ENCODE measurements around the gene HPS4.
"Not testable (repeated sequence)": the region's sequence is repeated elsewhere in the genome, so short reads cannot be mapped to it uniquely, and the experiment has no call there.

Gene HPS4

DNA sequence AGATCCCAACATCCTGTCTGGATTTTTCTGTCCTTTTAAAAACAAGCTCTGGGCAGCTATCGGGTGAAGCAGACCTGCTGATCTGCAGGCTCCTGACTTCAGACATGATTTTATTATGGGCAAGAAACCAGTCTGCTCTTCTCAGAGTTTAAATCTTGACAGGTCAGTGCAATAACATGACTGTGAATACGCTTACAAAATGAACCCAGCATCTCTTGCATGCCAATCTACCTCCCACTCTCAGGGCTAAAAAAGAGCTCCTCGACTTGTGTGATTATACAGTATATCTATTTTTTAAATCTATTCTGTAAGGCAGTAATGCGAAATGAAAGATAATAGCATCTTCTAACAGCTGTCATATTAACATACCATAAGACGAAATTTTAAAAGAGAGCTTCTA, 73.2 kb downstream of the HPS4 start:
- TF ChIP-seq, protein P1, sequence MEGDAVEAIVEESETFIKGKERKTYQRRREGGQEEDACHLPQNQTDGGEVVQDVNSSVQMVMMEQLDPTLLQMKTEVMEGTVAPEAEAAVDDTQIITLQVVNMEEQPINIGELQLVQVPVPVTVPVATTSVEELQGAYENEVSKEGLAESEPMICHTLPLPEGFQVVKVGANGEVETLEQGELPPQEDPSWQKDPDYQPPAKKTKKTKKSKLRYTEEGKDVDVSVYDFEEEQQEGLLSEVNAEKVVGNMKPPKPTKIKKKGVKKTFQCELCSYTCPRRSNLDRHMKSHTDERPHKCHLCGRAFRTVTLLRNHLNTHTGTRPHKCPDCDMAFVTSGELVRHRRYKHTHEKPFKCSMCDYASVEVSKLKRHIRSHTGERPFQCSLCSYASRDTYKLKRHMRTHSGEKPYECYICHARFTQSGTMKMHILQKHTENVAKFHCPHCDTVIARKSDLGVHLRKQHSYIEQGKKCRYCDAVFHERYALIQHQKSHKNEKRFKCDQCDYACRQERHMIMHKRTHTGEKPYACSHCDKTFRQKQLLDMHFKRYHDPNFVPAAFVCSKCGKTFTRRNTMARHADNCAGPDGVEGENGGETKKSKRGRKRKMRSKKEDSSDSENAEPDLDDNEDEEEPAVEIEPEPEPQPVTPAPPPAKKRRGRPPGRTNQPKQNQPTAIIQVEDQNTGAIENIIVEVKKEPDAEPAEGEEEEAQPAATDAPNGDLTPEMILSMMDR (IDR thresholded peaks at IDR 0.05), result no peak
- no peak for TF ChIP-seq ZFX (IDR thresholded peaks at IDR 0.05; ENCODE audit: borderline replicate concordance)
- no peak overlapping the region for H3K27ac ChIP-seq

DNA sequence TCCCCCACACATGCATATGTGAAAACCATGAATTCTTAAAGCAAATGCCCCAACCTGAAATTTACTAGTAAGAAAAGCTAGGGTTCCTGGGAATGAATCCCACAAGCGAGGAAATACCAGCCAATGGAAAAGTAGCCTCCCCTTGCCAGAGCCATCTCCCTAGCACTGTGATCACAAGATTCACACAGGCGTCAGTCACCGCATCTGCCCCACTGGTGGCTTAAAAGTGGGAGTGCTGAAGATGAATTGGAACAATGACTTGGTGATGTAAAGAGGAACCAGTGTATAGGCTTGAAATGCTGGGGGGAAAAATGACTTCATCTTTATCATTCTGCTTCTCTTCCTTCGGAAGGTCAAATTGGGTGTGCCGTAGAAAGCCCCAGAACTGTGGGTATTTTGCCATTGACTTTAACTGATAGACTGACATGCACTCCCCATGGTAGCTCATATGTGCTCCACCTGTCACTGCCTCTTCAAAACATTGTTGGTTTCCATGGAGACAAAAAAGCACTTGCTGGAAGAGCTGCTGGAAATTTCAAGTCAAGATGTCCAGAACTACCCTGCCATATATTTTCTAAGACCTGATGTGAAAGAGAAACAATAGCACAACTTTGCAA, 73.8 kb downstream of the HPS4 start:
- no peak overlapping the region for H3K27ac ChIP-seq
- TF ChIP-seq, protein P1 (IDR thresholded peaks at IDR 0.05), result no peak
- no peak for TF ChIP-seq ZFX (IDR thresholded peaks at IDR 0.05; ENCODE audit: borderline replicate concordance)

DNA sequence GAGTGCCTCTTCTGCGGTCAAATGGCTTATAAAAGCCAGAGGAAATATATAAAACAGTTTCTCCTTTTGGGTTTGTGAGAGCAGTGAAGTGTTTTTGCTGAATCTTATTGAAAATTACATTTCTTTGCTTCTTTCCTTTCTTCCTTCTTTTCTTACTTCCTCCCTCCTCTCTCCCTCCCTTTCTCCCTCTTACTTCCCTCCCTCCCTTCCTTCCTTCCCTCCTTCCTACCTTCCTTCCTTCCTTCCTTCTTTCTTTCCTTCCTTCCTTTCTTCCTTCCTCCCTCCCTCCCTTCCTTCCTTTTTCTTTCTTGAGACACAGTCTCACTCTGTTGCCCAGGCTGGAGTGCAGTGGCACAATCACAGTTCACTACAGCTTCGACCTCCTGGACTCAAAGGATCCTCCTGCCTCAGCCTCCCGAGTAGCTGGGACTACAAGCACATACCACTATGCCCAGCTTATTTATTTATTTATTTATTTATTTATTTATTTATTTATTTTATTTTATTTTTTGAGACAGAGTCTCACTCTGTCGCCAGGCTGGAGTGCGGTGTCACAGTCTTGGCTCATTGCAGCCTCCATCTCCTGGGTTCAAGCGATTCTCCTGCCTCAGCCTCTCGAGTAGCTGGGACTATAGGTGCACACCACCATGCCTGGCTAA, 74.9 kb downstream of the HPS4 start:
- H3K27ac ChIP-seq, result not testable (repeated sequence)

DNA sequence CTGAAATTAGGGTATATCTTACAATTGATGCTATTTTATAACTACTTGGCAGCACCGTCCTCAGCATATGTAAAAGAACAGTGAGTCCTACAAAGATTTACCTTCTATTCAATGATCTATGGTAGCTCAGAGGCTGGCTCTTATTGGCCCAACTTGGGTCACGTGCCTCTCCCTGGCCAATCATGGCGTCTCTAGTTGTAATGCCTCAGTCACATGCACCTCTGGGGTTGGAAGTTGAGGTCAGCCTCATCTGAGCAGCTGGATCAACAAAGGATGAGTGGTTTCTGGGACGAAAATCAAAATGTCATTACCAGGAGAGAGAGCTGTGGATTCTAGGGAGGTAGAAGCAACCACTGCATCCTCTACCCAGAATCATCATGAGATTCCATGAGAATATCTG, 77.5 kb downstream of the HPS4 start:
- TF ChIP-seq ZFX (IDR thresholded peaks at IDR 0.05; ENCODE audit: borderline replicate concordance), result no peak
- TF ChIP-seq, protein P1 (IDR thresholded peaks at IDR 0.05), result no peak
- H3K27ac ChIP-seq, result no peak overlapping the region

DNA sequence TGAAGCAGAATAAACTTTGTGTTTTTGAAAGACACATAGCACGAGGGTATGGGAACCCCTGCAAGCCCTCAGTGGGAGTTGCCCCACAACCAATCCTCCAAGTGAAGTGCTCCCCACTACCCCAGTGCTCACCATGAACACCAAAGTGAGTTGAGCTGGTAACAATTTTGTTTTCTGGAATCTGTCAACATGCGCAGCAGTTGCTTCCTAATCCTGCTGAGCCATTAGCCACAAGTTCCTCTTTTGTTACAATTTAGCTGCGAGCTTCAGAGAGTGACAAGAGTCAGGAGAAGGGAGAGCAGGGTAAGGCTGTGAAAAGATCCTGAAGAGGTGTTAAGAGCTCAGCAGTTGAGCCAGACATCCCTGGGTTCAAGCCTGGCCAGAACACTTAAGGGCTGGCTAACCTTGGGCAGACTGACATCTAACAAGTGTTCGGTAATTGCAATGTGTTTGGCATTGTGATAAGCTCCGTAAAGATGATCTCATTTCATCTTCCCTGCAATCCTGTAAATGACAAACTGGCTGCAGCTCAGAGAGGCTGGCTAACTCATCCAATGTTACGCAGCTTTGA, 78.6 kb downstream of the HPS4 start:
- no peak overlapping the region for H3K27ac ChIP-seq
- TF ChIP-seq ZFX (IDR thresholded peaks at IDR 0.05; ENCODE audit: borderline replicate concordance), result no peak
- TF ChIP-seq, protein P1 (IDR thresholded peaks at IDR 0.05), result no peak

DNA sequence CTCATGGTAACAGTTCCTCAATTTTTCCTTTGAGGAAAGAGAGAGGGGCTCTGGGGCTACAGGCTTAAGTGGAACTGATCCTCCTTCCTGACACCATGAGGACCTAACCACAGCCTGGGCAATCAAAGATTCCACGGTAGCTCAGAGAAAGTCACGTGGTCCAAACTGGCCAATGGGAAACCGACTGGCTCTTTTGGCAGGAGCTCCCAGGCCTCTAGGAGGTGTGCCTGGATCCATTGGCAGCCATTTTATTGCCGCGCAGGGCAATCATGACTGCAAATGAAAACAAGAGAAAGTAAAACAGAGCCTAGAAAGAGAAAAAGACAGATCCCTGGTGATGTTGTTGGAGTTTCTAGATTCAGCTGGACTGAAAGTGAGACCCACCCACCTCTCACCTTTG, 81.9 kb downstream of the HPS4 start:
- TF ChIP-seq ZFX (IDR thresholded peaks at IDR 0.05; ENCODE audit: borderline replicate concordance), result no peak
- TF ChIP-seq, protein P1 (IDR thresholded peaks at IDR 0.05), result no peak
- no peak overlapping the region for H3K27ac ChIP-seq
